Right lobe of liver (tissue), 4 donors: ENCODE results near the gene IGSF10.

Source experiments
- POLR2A ChIP-seq: fragments of 450-650 bp; IDR thresholded peaks from one replicate; pipeline ENCODE4 v1.6.1; 2017; ENCODE audit warnings: antibody characterized with exemption, mild to moderate bottlenecking
- TF ChIP-seq, protein P1 (sequence below), 4 donors: fragments of 200-600 bp in 3 of 4; fragments of 450-650 bp in 1 of 4; IDR thresholded peaks; one replicate each; pipeline versions ENCODE4 v1.5.1 to v1.8.0; 2016 to 2022; ENCODE audit warnings: antibody characterized with exemption in 4 of 4, mild to moderate bottlenecking in 2 of 4
- donor health status: DM: no; HTN: no; CAD: no.
- donor health status: DM: no; HTN: no; CAD: no.
- donor health status: DM: no; HTN: yes; CAD: no.

DNA sequence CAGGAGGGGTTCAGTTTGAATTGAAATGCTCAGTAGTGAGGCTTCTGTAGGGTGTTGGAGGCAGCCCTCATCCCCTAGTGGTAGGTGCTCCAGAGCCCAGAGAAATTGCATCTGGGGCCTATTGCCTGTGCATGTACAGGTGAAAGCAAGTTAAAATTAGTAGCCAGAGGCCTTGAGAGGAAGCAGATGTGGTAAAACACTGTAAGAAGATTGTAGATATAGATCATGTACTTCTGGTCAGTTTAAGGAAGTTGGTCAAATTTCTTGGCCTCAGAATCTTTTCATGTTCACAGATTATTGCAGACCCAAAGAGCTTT is 34.6 kb downstream of the IGSF10 start:
- no peak for TF ChIP-seq POLR2A
- TF ChIP-seq, protein P1, sequence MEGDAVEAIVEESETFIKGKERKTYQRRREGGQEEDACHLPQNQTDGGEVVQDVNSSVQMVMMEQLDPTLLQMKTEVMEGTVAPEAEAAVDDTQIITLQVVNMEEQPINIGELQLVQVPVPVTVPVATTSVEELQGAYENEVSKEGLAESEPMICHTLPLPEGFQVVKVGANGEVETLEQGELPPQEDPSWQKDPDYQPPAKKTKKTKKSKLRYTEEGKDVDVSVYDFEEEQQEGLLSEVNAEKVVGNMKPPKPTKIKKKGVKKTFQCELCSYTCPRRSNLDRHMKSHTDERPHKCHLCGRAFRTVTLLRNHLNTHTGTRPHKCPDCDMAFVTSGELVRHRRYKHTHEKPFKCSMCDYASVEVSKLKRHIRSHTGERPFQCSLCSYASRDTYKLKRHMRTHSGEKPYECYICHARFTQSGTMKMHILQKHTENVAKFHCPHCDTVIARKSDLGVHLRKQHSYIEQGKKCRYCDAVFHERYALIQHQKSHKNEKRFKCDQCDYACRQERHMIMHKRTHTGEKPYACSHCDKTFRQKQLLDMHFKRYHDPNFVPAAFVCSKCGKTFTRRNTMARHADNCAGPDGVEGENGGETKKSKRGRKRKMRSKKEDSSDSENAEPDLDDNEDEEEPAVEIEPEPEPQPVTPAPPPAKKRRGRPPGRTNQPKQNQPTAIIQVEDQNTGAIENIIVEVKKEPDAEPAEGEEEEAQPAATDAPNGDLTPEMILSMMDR (IDR thresholded peaks at IDR 0.05) = no peak
